Measurements from ENCODE around the gene STYXL1.
"Not testable (repeated sequence)": the region's sequence is repeated elsewhere in the genome, so short reads cannot be mapped to it uniquely, and the experiment has no call there.

The STYXL1 gene

DNA sequence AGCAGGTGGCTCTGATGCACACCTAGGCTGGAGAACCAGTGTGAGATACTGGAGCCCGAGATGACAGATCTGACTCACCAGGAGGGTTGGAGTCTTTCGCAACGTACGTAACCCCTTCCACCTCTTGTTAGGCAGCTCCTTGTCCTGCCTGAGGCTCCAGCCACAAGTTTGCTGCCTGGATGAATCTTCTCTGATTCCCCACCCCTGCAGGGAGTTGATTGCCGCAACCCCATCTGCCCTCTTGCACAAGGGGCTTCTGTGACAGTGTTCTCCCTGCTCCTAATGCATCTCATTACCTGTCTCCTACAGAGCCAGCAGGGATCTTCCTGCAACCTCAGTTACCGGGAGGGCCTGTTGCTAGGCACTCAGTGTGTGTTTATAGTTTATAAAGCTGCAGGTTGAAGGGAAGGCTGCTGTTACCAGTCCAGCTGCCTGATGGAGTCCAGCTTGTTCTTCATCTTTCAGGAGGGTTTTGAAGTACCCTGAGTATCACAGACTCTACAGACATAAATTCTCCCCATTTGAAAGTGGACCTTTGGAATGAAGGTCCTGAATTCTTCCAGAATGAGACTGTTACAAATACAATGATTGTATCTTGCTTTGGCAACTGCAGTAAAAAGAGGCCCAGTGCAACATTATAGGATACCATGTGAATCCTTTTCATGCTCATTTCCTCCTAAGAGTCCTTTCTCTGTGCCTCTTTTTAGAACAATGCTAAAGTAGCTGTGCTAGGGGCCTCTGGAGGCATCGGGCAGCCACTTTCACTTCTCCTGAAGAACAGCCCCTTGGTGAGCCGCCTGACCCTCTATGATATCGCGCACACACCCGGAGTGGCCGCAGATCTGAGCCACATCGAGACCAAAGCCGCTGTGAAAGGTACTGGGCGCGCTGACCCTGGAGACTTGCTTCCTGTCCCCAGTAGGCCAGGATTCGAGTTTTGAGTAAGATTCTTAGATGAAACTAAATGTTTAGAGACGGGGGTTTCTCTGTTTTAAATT is 6.6 kb upstream of the STYXL1 start:
- no peak overlapping the region for H3K4me3 ChIP-seq (ENCODE audit: low read depth, low read length)
- TF ChIP-seq, protein P1, sequence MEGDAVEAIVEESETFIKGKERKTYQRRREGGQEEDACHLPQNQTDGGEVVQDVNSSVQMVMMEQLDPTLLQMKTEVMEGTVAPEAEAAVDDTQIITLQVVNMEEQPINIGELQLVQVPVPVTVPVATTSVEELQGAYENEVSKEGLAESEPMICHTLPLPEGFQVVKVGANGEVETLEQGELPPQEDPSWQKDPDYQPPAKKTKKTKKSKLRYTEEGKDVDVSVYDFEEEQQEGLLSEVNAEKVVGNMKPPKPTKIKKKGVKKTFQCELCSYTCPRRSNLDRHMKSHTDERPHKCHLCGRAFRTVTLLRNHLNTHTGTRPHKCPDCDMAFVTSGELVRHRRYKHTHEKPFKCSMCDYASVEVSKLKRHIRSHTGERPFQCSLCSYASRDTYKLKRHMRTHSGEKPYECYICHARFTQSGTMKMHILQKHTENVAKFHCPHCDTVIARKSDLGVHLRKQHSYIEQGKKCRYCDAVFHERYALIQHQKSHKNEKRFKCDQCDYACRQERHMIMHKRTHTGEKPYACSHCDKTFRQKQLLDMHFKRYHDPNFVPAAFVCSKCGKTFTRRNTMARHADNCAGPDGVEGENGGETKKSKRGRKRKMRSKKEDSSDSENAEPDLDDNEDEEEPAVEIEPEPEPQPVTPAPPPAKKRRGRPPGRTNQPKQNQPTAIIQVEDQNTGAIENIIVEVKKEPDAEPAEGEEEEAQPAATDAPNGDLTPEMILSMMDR (IDR thresholded peaks at IDR 0.05; ENCODE audit: borderline replicate concordance, insufficient read depth, low read depth, low read length), result no peak

DNA sequence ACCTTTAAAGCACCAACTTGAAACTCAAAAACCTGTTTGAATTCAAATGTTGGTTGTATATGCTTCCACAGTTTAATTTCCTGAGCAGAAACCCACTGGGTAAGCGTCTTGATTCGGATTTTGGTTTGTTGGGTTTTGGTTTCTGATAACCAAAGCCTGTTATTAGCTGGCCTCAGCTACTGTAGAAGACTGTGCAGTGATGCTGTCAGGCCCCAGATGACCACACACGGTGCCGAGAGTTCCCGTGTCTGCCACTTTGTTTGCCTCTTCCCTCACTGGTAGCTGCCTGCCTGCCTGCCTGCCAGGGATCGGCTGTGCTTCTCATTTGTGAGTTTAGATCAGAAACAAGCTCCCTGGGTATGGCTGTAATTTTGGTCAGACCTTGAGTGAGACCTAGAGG is 5.7 kb upstream of the STYXL1 start:
- H3K4me3 ChIP-seq (ENCODE audit: low read depth, low read length), result no peak overlapping the region
- TF ChIP-seq, protein P1 (IDR thresholded peaks at IDR 0.05; ENCODE audit: borderline replicate concordance, insufficient read depth, low read depth, low read length), result no peak

GRCh38 chr7:76052681-76053080 is 4.9 kb upstream of the STYXL1 start:
- H3K4me3 ChIP-seq (ENCODE audit: low read depth, low read length), result not testable (repeated sequence)

DNA sequence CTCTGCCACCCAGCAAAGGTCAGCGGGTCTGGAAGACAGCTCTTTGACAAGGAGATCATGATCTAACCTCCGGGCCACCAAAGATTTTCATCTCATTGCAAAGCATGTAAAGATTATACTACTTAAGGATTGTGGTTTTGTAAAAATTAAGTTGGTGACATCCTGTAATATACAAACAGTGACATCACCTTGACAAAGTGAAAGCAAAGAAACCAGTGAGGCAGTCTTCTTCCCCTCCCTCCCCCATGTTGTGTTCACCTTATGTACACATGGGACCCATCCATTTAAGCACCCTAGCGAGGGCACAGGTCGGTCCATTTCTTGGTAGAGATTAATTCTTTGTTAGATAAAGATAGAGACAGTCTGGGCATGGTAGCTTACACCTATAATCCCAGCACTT is 4.0 kb upstream of the STYXL1 start:
- no peak overlapping the region for H3K4me3 ChIP-seq (ENCODE audit: low read depth, low read length)
- TF ChIP-seq, protein P1 (IDR thresholded peaks at IDR 0.05; ENCODE audit: borderline replicate concordance, insufficient read depth, low read depth, low read length), result no peak

GRCh38 chr7:76050545-76050944 is 2.7 kb upstream of the STYXL1 start:
- H3K4me3 ChIP-seq (ENCODE audit: low read depth, low read length), result no peak overlapping the region
- TF ChIP-seq, protein P1 (IDR thresholded peaks at IDR 0.05; ENCODE audit: borderline replicate concordance, insufficient read depth, low read depth, low read length), result no peak

GRCh38 chr7:76049295-76049694 is 1.5 kb upstream of the STYXL1 start:
- H3K4me3 ChIP-seq (ENCODE audit: low read depth, low read length), result peak overlapping the region; percentile 100
- TF ChIP-seq, protein P1 (IDR thresholded peaks at IDR 0.05; ENCODE audit: borderline replicate concordance, insufficient read depth, low read depth, low read length), result no peak

GRCh38 chr7:76048668-76048988 is 828 bp upstream of the STYXL1 start:
- H3K4me3 ChIP-seq (ENCODE audit: low read depth, low read length), result peak overlapping the region; percentile 100
- TF ChIP-seq, protein P1 (IDR thresholded peaks at IDR 0.05; ENCODE audit: borderline replicate concordance, insufficient read depth, low read depth, low read length), result 0 out of 2 replicates have a peak, but pooled peaks have one; percentile 15

All from GM12875 (cell line).